Right cardiac atrium (tissue), 5 donors: ENCODE measurements around the gene SPDYE9. TPM values are rescaled to one million over a fixed set of nuclear protein-coding genes. Genes with fewer than 3 reads are reported as not detected.

Experiments used
- polyA plus RNA-seq: library from polyadenylated mRNA; stranded (reverse); fragments of 200-250 nt; gene quantifications from one replicate; pipeline ENCODE4 v1.2.3, GENCODE V29; 2013
- total RNA-seq, 4 donors: library from RNA; stranded (reverse); fragmentation: NEBNext Ultra II Directional; extraction: Animal tissue kit (Norgen Biotek cat#: 25700); gene quantifications; one replicate each; pipeline ENCODE4 v1.2.1, GENCODE V29; 2021
- donor health status: healthy with polysubstance abuse.
- donor health status: DM: no; HTN: yes; CAD: no.
- donor health status: DM: no; HTN: no; CAD: no.
- donor health status: DM: no; HTN: yes; CAD: no; lungs with severe emphysema.
- donor health status: DM: yes; HTN: yes; CAD: no.

SPDYE9 gene
- total and polyA plus RNA-seq, 5 donors = not detected

Other genes with a start within 250 kb of the SPDYE9 start
- gene POM121, start 160.9 kb downstream of the SPDYE9 start, total RNA-seq = 10 to 100 TPM; 19.0 to 29.5 (median 25.4) TPM
- gene POM121, start 160.9 kb downstream of the SPDYE9 start, polyA plus RNA-seq = 13.1 TPM
- gene TRIM74, start 116.6 kb downstream of the SPDYE9 start, total RNA-seq = under 1 TPM in 1 of 4 donors, not detected in 3; 0.53 TPM
- gene TRIM74, start 116.6 kb downstream of the SPDYE9 start, polyA plus RNA-seq = 0.27 TPM
- not detected for gene SPDYE8, start 56.3 kb downstream of the SPDYE9 start, total RNA-seq
- not detected for gene SPDYE8, start 56.3 kb downstream of the SPDYE9 start, polyA plus RNA-seq
- not detected for gene SPDYE11, start 28.1 kb downstream of the SPDYE9 start, total RNA-seq
- gene SPDYE11, start 28.1 kb downstream of the SPDYE9 start, polyA plus RNA-seq = not detected
- 10 to 100 TPM; 14.0 to 18.7 (median 15.9) TPM for gene NSUN5, start 222.8 kb upstream of the SPDYE9 start, total RNA-seq
- 14.6 TPM for gene NSUN5, start 222.8 kb upstream of the SPDYE9 start, polyA plus RNA-seq
- gene TRIM50, start 242.0 kb upstream of the SPDYE9 start, total RNA-seq = under 1 TPM in 2 of 4 donors, not detected in 2; 0.12 to 0.17 TPM
- gene TRIM50, start 242.0 kb upstream of the SPDYE9 start, polyA plus RNA-seq = 0.07 TPM
- gene FKBP6, start 242.1 kb upstream of the SPDYE9 start, total RNA-seq = not detected
- not detected for gene FKBP6, start 242.1 kb upstream of the SPDYE9 start, polyA plus RNA-seq